HG03066 (cell line): ENCODE results near the gene ALG1L2.
"Not testable (repeated sequence)": the region's sequence is repeated elsewhere in the genome, so short reads cannot be mapped to it uniquely, and the experiment has no call there.

Experiments
- ATAC-seq: cut with Tn5 transposase; IDR thresholded peaks from one replicate; pipeline ENCODE4 v1.9.1; 2021; ENCODE audit warnings: low read depth; ENCODE audit not compliant: unreplicated experiment

The ALG1L2 gene

GRCh38 chr3:130081351-130081881, at the start of gene ALG1L2:
Gene ALG1L2, plus strand, starts transcription at chr3:130081831. Its CDS starts 186 bp downstream, at chr3:130082017.
- no peak for ATAC-seq

GRCh38 chr3:130037126-130037815, 44.4 kb upstream of the ALG1L2 start:
- not testable (repeated sequence) for ATAC-seq

GRCh38 chr3:130042736-130043135, 38.9 kb upstream of the ALG1L2 start:
- ATAC-seq: not testable (repeated sequence)

GRCh38 chr3:130043658-130044057, 38.0 kb upstream of the ALG1L2 start:
- not testable (repeated sequence) for ATAC-seq

GRCh38 chr3:130044370-130044769, 37.3 kb upstream of the ALG1L2 start:
- ATAC-seq: no peak

GRCh38 chr3:130048726-130049125, 32.9 kb upstream of the ALG1L2 start:
- no peak for ATAC-seq

GRCh38 chr3:130052366-130052765, 29.3 kb upstream of the ALG1L2 start:
- ATAC-seq: not testable (repeated sequence)

GRCh38 chr3:130052965-130053364, 28.7 kb upstream of the ALG1L2 start:
- not testable (repeated sequence) for ATAC-seq

- ATAC-seq: not testable (repeated sequence)
Observed at GRCh38 chr3:130057536-130058266, 23.9 kb upstream of the ALG1L2 start.

GRCh38 chr3:130058267-130058657, 23.4 kb upstream of the ALG1L2 start:
- not testable (repeated sequence) for ATAC-seq

GRCh38 chr3:130058716-130059115, 22.9 kb upstream of the ALG1L2 start:
- not testable (repeated sequence) for ATAC-seq

GRCh38 chr3:130059162-130059561, 22.5 kb upstream of the ALG1L2 start:
- ATAC-seq: not testable (repeated sequence)

- ATAC-seq: no peak
Observed at GRCh38 chr3:130073582-130073981, 8.0 kb upstream of the ALG1L2 start.

GRCh38 chr3:130077636-130078035, 4.0 kb upstream of the ALG1L2 start:
- ATAC-seq: no peak

GRCh38 chr3:130083363-130084090, 1.9 kb downstream of the ALG1L2 start:
- not testable (repeated sequence) for ATAC-seq

- no peak for ATAC-seq
Observed at GRCh38 chr3:130084436-130084980, 2.9 kb downstream of the ALG1L2 start.

GRCh38 chr3:130085881-130086280, 4.2 kb downstream of the ALG1L2 start:
- no peak for ATAC-seq

- not testable (repeated sequence) for ATAC-seq
Observed at GRCh38 chr3:130086628-130087027, 5.0 kb downstream of the ALG1L2 start.

- no peak for ATAC-seq
Observed at GRCh38 chr3:130088061-130088460, 6.4 kb downstream of the ALG1L2 start.

GRCh38 chr3:130090681-130091080, 9.1 kb downstream of the ALG1L2 start:
- ATAC-seq: not testable (repeated sequence)

- no peak for ATAC-seq
Observed at GRCh38 chr3:130091958-130092357, 10.3 kb downstream of the ALG1L2 start.
